ACHN (cell line): ENCODE data around the gene IFIT1B.
"Not testable (repeated sequence)": the region's sequence is repeated elsewhere in the genome, so short reads cannot be mapped to it uniquely, and the experiment has no call there.

Experiments
- DNase-seq: peaks from one replicate; pipeline ENCODE4 v3.0.0-alpha.2; 2015
- in situ Hi-C: cut with HindIII; loops from 2 replicates; pipeline ENCODE4 v1.10.0; 2017; ENCODE audit warnings: low sequenced_read_pairs, low pct_ligation_motif_present, low pct_unique_long_range_greater_than_20kb

IFIT1B gene

GRCh38 chr10:89404104-89405047 is 26.5 kb downstream of the IFIT1B start:
- in situ Hi-C loops = loop anchor here (25.0 kb wide), 1 partner anchor 158 kb away; no protein-coding TSS in a partner anchor
- DNase-seq = no peak

GRCh38 chr10:89406178-89406577 is 28.3 kb downstream of the IFIT1B start:
- in situ Hi-C loops = loop anchor here (25.0 kb wide), 1 partner anchor 156 kb away; no protein-coding TSS in a partner anchor
- not testable (repeated sequence) for DNase-seq

GRCh38 chr10:89407792-89408191 is 29.9 kb downstream of the IFIT1B start:
- in situ Hi-C loops = loop anchor here (25.0 kb wide), 1 partner anchor 155 kb away; no protein-coding TSS in a partner anchor

GRCh38 chr10:89409282-89409681 is 31.4 kb downstream of the IFIT1B start:
- DNase-seq = not testable (repeated sequence)
- in situ Hi-C loops = loop anchor here (25.0 kb wide), 1 partner anchor 153 kb away; no protein-coding TSS in a partner anchor

More at GRCh38 chr10:89407792-89408191, 29.9 kb downstream of the IFIT1B start:
- DNase-seq = not testable (repeated sequence)

- in situ Hi-C loops = loop anchor here (25.0 kb wide), 1 partner anchor 152 kb away; no protein-coding TSS in a partner anchor
- not testable (repeated sequence) for DNase-seq
Measured at GRCh38 chr10:89410551-89410950, 32.7 kb downstream of the IFIT1B start.

GRCh38 chr10:89411135-89411534 is 33.3 kb downstream of the IFIT1B start:
- in situ Hi-C loops = loop anchor here (25.0 kb wide), 1 partner anchor 151 kb away; no protein-coding TSS in a partner anchor
- not testable (repeated sequence) for DNase-seq

- not testable (repeated sequence) for DNase-seq
- in situ Hi-C loops = loop anchor here (25.0 kb wide), 1 partner anchor 150 kb away; no protein-coding TSS in a partner anchor
Measured at GRCh38 chr10:89412276-89412675, 34.4 kb downstream of the IFIT1B start.

- DNase-seq = no peak
- in situ Hi-C loops = loop anchor here (25.0 kb wide), 1 partner anchor 149 kb away; no protein-coding TSS in a partner anchor
Measured at GRCh38 chr10:89413398-89413912, 35.6 kb downstream of the IFIT1B start.

- in situ Hi-C loops = loop anchor here (25.0 kb wide), 1 partner anchor 148 kb away; no protein-coding TSS in a partner anchor
- peak; percentile 77 for DNase-seq
Measured at GRCh38 chr10:89414146-89414878, 36.5 kb downstream of the IFIT1B start, which contains the start of gene IFIT5. IFIT5 (plus strand) TSS chr10:89414568; CDS start chr10:89414799, 231 bp downstream.

- in situ Hi-C loops = loop anchor here (25.0 kb wide), 1 partner anchor 147 kb away; no protein-coding TSS in a partner anchor
Measured at GRCh38 chr10:89414879-89415821, 37.3 kb downstream of the IFIT1B start.

GRCh38 chr10:89416465-89416864 is 38.6 kb downstream of the IFIT1B start:
- in situ Hi-C loops = loop anchor here (25.0 kb wide), 1 partner anchor 146 kb away; no protein-coding TSS in a partner anchor
- DNase-seq = no peak

More at GRCh38 chr10:89414879-89415821, 37.3 kb downstream of the IFIT1B start:
- peak; percentile 52 for DNase-seq

GRCh38 chr10:89419548-89419947 is 41.7 kb downstream of the IFIT1B start:
- in situ Hi-C loops = loop anchor here (25.0 kb wide), 1 partner anchor 143 kb away; no protein-coding TSS in a partner anchor
- peak; percentile 69 for DNase-seq

- in situ Hi-C loops = loop anchor here (25.0 kb wide), 1 partner anchor 141 kb away; no protein-coding TSS in a partner anchor
- DNase-seq = no peak
Measured at GRCh38 chr10:89421018-89421476, 43.2 kb downstream of the IFIT1B start.

- DNase-seq = no peak
- in situ Hi-C loops = loop anchor here (25.0 kb wide), 1 partner anchor 137 kb away; no protein-coding TSS in a partner anchor
Measured at GRCh38 chr10:89425000-89425399, 47.1 kb downstream of the IFIT1B start.

GRCh38 chr10:89426230-89426868 is 48.5 kb downstream of the IFIT1B start:
- in situ Hi-C loops = no loop called here
- peak; percentile 77 for DNase-seq

- DNase-seq = peak; percentile 66
- in situ Hi-C loops = no loop called here
Measured at GRCh38 chr10:89427629-89428028, 49.8 kb downstream of the IFIT1B start.
